GM23338 (cell line): ENCODE results near the gene KRT79. TPM values are rescaled to one million over a fixed set of nuclear protein-coding genes. Genes with fewer than 3 reads are reported as not detected.

Experiments
- ATAC-seq: fragments of 200-7000 bp; cut with Tn5 transposase; 3 replicates; pipeline ENCODE4 v1.9.1; 2020
- DNase-seq: peaks from one replicate; pipeline ENCODE4 v3.0.0-alpha.2; 2015; ENCODE audit warnings: low spot score
- H2AFZ ChIP-seq: fragments of 200-600 bp; sonication (generic); 2 replicates; pipeline ENCODE4 v1.8.0; 2016; ENCODE audit warnings: antibody characterized with exemption, mild to moderate bottlenecking, moderate library complexity
- H3F3A ChIP-seq: fragments of 200-600 bp; sonication (generic); replicated peaks from 2 replicates; pipeline ENCODE4 v1.8.0; 2017; ENCODE audit warnings: antibody characterized with exemption, mixed run types, low read depth
- H3K27ac ChIP-seq: fragments of 200-600 bp; sonication (generic); 2 replicates; pipeline ENCODE4 v1.6.1; 2016; ENCODE audit warnings: low read depth
- H3K27me3 ChIP-seq: fragments of 200-600 bp; sonication (generic); 2 replicates; pipeline ENCODE4 v1.8.0; 2016; ENCODE audit warnings: mild to moderate bottlenecking, mixed run types, moderate library complexity; ENCODE audit not compliant: insufficient read depth
- H3K36me3 ChIP-seq: fragments of 200-600 bp; sonication (generic); 2 replicates; pipeline ENCODE4 v1.8.0; 2016; ENCODE audit warnings: mild to moderate bottlenecking; ENCODE audit not compliant: insufficient read depth
- H3K4me1 ChIP-seq: fragments of 200-600 bp; sonication (generic); 2 replicates; pipeline ENCODE4 v1.8.0; 2016; ENCODE audit warnings: mild to moderate bottlenecking, moderate library complexity; ENCODE audit not compliant: insufficient read depth
- H3K4me2 ChIP-seq: fragments of 200-600 bp; sonication (generic); 2 replicates; pipeline ENCODE4 v1.7.1; 2017; ENCODE audit warnings: mixed run types
- H3K4me3 ChIP-seq: fragments of 200-600 bp; sonication (generic); 2 replicates; pipeline ENCODE4 v1.6.1; 2016; ENCODE audit warnings: mixed run types
- H3K79me2 ChIP-seq: fragments of 200-600 bp; sonication (generic); replicated peaks from 2 replicates; pipeline ENCODE4 v1.8.0; 2017; ENCODE audit warnings: mild to moderate bottlenecking; ENCODE audit not compliant: insufficient read depth
- H3K9me2 ChIP-seq: fragments of 200-600 bp; sonication (generic); 2 replicates; pipeline ENCODE4 v1.8.0; 2017; ENCODE audit not compliant: insufficient read depth
- H4K20me1 ChIP-seq: fragments of 200-600 bp; sonication (generic); replicated peaks from 2 replicates; pipeline ENCODE4 v1.8.0; 2017; ENCODE audit warnings: mild to moderate bottlenecking; ENCODE audit not compliant: insufficient read depth
- H3K27ac Mint-ChIP-seq: 2 replicates; pipeline ENCODE4 v1.8.0; 2020; ENCODE audit warnings: inconsistent platforms, mild to moderate bottlenecking, moderate library complexity, mixed read lengths
- H3K27me3 Mint-ChIP-seq: 3 replicates; pipeline ENCODE4 v1.8.0; 2022; ENCODE audit warnings: low read depth, mild to moderate bottlenecking, moderate library complexity, mixed read lengths, inconsistent platforms; ENCODE audit not compliant: insufficient read depth, poor library complexity
- H3K36me3 Mint-ChIP-seq: 3 replicates; pipeline ENCODE4 v1.8.0; 2021; ENCODE audit warnings: low read depth, mild to moderate bottlenecking, inconsistent platforms, moderate library complexity, mixed read lengths
- H3K4me1 Mint-ChIP-seq: 3 replicates; pipeline ENCODE4 v1.8.0; 2020; ENCODE audit warnings: mild to moderate bottlenecking, inconsistent platforms, mixed read lengths
- H3K4me3 Mint-ChIP-seq: 3 replicates; pipeline ENCODE4 v1.8.0; 2021; ENCODE audit warnings: moderate library complexity, mild to moderate bottlenecking, inconsistent platforms, mixed read lengths
- H3K9me3 Mint-ChIP-seq: 3 replicates; pipeline ENCODE4 v1.8.0; 2020; ENCODE audit warnings: moderate library complexity, mild to moderate bottlenecking, inconsistent platforms, mixed read lengths
- CREB1 ChIP-seq: fragments of 250-450 bp; sonication (Bioruptor Pico); IDR thresholded peaks from 2 replicates; pipeline ENCODE4 v1.5.0; 2020; ENCODE audit warnings: low read depth, mild to moderate bottlenecking, moderate library complexity
- CTCF ChIP-seq, 2 experiments: fragments of 200-600 bp in 1 of 2; sonication (generic) in 1 of 2; conservative IDR thresholded peaks; 2 replicates each; pipeline versions ENCODE4 v1.5.1 to v1.6.1; 2016 to 2017; ENCODE audit warnings: antibody characterized with exemption in 2 of 2, low read depth in 2 of 2, mild to moderate bottlenecking in 2 of 2, moderate library complexity in 1 of 2
- EZH2 ChIP-seq: fragments of 200-600 bp; sonication (generic); IDR thresholded peaks from one replicate; pipeline ENCODE4 v1.8.0; 2017; ENCODE audit warnings: antibody characterized with exemption, mild to moderate bottlenecking, low read depth; ENCODE audit not compliant: unreplicated experiment
- EZH2phosphoT487 ChIP-seq: fragments of 200-600 bp; sonication (generic); IDR thresholded peaks from one replicate; pipeline ENCODE4 v1.8.1; 2018; ENCODE audit warnings: antibody characterized with exemption; ENCODE audit not compliant: unreplicated experiment
- JUNB ChIP-seq: IDR thresholded peaks from one replicate; pipeline ENCODE4 v1.6.1; 2016; ENCODE audit warnings: antibody characterized with exemption; ENCODE audit not compliant: unreplicated experiment
- NANOG ChIP-seq: IDR thresholded peaks from 2 replicates; pipeline ENCODE4 v1.6.1; 2016; ENCODE audit warnings: antibody characterized with exemption, borderline replicate concordance
- POLR2AphosphoS5 ChIP-seq: IDR thresholded peaks from 2 replicates; pipeline ENCODE4 v1.6.1; 2016; ENCODE audit warnings: antibody characterized with exemption, low read depth
- REST ChIP-seq: IDR thresholded peaks from one replicate; pipeline ENCODE4 v1.6.1; 2018; ENCODE audit warnings: antibody characterized with exemption; ENCODE audit not compliant: unreplicated experiment
- ZNF331 ChIP-seq: fragments of 250-450 bp; sonication (Bioruptor Pico); IDR thresholded peaks from 2 replicates; pipeline ENCODE4 v1.5.0; 2020; ENCODE audit warnings: low read depth, mild to moderate bottlenecking, moderate library complexity
- ZNF462 ChIP-seq: fragments of 250-450 bp; sonication (Bioruptor Pico); IDR thresholded peaks from 2 replicates; pipeline ENCODE4 v1.5.0; 2020; ENCODE audit warnings: mild to moderate bottlenecking, moderate library complexity
- polyA plus RNA-seq: library from polyadenylated mRNA; unstranded; fragments of >200 nt; fragmentation: Nextera tagmentation; extraction: Ambion mirVana; gene quantifications from 2 replicates; pipeline ENCODE4 v1.2.1, GENCODE V29; 2016
- total RNA-seq: library from RNA; depleted of rRNA; stranded (reverse); fragments of >200 nt; shearing (Covaris generic); gene quantifications from 2 replicates; pipeline ENCODE4 v1.2.3, GENCODE V29; 2014

KRT79 gene
- total and polyA plus RNA-seq, 2 experiments from 2014 or later, result 0.21 TPM; not detected in 1

GRCh38 chr12:52779914-52780313 is 54.2 kb downstream of the KRT79 start:
- Mint-ChIP-seq H3K4me1 (no peaks in the 10 kb centered on the region; the same call in 2 of the 3 replicates), H3K9me3 (no peaks in the 10 kb centered on the region), H3K4me3 (no peak overlapping the region), H3K27ac (no peak overlapping the region), H3K36me3 (no peaks in the 10 kb centered on the region), H3K27me3 (no peaks in the 10 kb centered on the region)
- H3K27ac ChIP-seq, result no peak overlapping the region
- no peaks in the 10 kb centered on the region for H3K36me3 ChIP-seq
- no peaks in the 10 kb centered on the region for H4K20me1 ChIP-seq
- H3K27me3 ChIP-seq, result no peaks in the 10 kb centered on the region
- H3K4me2 ChIP-seq, result no peak overlapping the region
- H3K9me2 ChIP-seq, result no peaks in the 10 kb centered on the region
- H3F3A ChIP-seq, result no peaks in the 10 kb centered on the region
- no peak overlapping the region for H2AFZ ChIP-seq
- TF ChIP-seq JUNB, result no peak
- TF ChIP-seq ZNF462 (CRISPR knock-in tag), result no peak
- no peak for TF ChIP-seq ZNF331
- no peak for TF ChIP-seq EZH2
- no peak for TF ChIP-seq CREB1
- TF ChIP-seq CTCF (conservative IDR thresholded peaks at IDR 0.05; ENCODE audit: low read depth in 2 of 2), result no peak
- TF ChIP-seq REST, result no peak
- TF ChIP-seq POLR2AphosphoS5, result no peak
- TF ChIP-seq EZH2phosphoT487, result no peak
- TF ChIP-seq NANOG, result no peak
- H3K79me2 ChIP-seq, result no peaks in the 10 kb centered on the region
- H3K4me3 ChIP-seq, result no peak overlapping the region
- ATAC-seq, result no peak
- H3K4me1 ChIP-seq, result no peaks in the 10 kb centered on the region
- DNase-seq, result no peak
